ENCODE measurements around the gene TBC1D7.

DNA sequence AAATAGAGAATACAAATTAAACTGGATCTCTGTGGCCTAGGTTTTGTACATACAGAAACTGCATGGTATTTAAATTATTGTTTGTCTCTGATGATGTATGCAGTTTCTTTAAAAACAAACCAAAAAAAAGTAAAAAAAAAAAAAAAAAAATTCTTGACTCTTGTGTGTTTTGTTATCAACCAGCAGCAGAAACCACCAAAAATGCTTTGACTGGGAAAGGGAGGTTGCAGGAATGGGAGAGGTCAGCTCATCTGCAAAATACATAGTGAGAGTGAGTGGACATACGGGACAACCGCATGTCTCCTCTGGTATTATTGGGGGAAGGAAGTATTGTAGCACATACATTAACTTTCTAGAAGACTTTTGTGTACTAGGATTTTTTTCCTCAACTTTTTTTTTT is 38.0 kb downstream of the TBC1D7 start:
- TF ChIP-seq, protein P1, sequence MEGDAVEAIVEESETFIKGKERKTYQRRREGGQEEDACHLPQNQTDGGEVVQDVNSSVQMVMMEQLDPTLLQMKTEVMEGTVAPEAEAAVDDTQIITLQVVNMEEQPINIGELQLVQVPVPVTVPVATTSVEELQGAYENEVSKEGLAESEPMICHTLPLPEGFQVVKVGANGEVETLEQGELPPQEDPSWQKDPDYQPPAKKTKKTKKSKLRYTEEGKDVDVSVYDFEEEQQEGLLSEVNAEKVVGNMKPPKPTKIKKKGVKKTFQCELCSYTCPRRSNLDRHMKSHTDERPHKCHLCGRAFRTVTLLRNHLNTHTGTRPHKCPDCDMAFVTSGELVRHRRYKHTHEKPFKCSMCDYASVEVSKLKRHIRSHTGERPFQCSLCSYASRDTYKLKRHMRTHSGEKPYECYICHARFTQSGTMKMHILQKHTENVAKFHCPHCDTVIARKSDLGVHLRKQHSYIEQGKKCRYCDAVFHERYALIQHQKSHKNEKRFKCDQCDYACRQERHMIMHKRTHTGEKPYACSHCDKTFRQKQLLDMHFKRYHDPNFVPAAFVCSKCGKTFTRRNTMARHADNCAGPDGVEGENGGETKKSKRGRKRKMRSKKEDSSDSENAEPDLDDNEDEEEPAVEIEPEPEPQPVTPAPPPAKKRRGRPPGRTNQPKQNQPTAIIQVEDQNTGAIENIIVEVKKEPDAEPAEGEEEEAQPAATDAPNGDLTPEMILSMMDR (IDR thresholded peaks at IDR 0.05 in 4 of 5, conservative IDR thresholded peaks at IDR 0.05 in 1 of 5), result no peak
- no peak for TF ChIP-seq POLR2A (IDR thresholded peaks at IDR 0.05)
